T47D (cell line): ENCODE data around the gene TGM3.
A peak's percentile ranks its signal among the peaks of the same experiment; 100 is the strongest.

Experiments
- DNase-seq, 2 experiments: peaks; one replicate each; pipeline versions ENCODE4 v3.0.0 to v3.0.0-alpha.2; 2011 to 2012; ENCODE audit warnings: low read depth in 1 of 2, low spot score in 1 of 2
- JUND ChIP-seq: IDR thresholded peaks from 2 replicates; pipeline ENCODE4 v1.6.1; 2012; ENCODE audit warnings: low read depth
- in situ Hi-C: cut with HindIII; loops from 2 replicates; pipeline ENCODE4 v1.10.0; 2016; ENCODE audit warnings: low sequenced_read_pairs, low pct_unique_long_range_greater_than_20kb

TGM3 gene

GRCh38 chr20:2320813-2321658 lies 25.2 kb downstream of the TGM3 start:
- in situ Hi-C loops, result no loop called here
- TF ChIP-seq JUND, result no peak
- DNase-seq, result no peak

DNA sequence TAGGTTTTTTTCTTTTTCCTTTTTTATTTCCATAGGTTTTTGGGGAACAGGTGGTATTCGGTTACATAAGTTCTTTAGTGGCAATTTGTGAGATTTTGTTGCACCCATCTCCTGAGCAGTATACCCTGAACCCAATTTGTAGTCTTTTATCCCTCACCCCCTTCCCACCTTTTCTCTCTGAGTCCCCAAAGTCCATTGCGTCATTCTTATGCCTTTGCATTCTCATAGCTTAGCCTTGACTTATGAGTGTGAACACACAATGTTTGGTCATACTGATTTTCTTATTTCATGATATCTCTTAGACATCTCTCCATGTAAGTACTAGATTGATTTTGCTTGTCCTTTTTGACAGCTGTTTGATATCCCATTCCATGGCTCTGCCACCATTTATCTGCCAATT lies 27.2 kb downstream of the TGM3 start:
- in situ Hi-C loops, result no loop called here
- TF ChIP-seq JUND, result no peak
- DNase-seq, result no peak

DNA sequence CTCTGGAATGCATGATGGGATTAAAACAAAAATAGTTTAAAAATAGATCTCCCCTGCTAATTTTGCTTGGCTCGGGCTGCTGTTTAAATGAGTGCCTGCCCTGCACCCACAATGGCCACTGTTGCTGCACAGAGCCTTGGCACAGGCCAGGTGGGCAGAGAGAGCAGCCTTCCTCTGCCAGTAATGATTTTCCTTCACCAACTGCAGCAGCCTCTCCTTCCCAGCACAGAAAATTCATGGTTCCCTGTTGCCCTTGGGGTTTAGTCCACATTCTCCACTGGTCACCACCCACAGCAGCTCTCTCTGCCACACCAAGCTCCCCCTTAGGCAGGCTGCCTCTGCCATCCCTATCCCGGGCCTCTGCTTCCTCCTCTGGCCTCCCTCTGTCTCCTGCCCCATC lies 30.2 kb downstream of the TGM3 start:
- in situ Hi-C loops, result no loop called here
- no peak for DNase-seq

GRCh38 chr20:2327620-2328555 lies 32.1 kb downstream of the TGM3 start:
- in situ Hi-C loops, result no loop called here
- DNase-seq, result no peak
- TF ChIP-seq JUND, result no peak

More for the DNA sequence above, 30.2 kb downstream of the TGM3 start:
- no peak for TF ChIP-seq JUND

- no peak for DNase-seq
- in situ Hi-C loops, result no loop called here
- no peak for TF ChIP-seq JUND
Measured at GRCh38 chr20:2329286-2329685, 33.5 kb downstream of the TGM3 start.

- no peak for TF ChIP-seq JUND
- DNase-seq, result peak in 1 of 2 experiments; percentile 83
- in situ Hi-C loops, result no loop called here
Measured at GRCh38 chr20:2330090-2330695, 34.4 kb downstream of the TGM3 start.

DNA sequence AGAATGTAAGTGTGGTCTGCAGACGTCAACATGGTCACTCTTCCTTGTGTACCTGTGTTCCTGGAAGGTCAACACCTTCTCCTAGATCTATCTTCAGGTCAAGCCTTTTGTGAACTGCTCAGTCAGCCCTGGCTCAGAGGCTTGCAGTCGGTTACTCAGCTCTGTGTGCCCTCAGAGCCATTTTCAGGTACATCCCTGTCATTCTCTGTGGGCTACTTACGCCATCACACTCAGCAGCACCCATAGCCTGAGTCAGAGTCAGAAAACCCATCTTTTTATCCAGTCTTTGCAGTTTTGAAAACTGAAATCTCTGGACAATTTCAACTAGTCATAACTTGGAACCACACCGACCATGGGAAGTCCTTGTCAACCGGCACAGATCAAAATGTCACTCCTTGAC lies 35.3 kb downstream of the TGM3 start:
- no peak for TF ChIP-seq JUND
- DNase-seq, result no peak
- in situ Hi-C loops, result no loop called here

- in situ Hi-C loops, result no loop called here
- DNase-seq, result no peak
- TF ChIP-seq JUND, result no peak
Measured at GRCh38 chr20:2331901-2332565, 36.2 kb downstream of the TGM3 start.

DNA sequence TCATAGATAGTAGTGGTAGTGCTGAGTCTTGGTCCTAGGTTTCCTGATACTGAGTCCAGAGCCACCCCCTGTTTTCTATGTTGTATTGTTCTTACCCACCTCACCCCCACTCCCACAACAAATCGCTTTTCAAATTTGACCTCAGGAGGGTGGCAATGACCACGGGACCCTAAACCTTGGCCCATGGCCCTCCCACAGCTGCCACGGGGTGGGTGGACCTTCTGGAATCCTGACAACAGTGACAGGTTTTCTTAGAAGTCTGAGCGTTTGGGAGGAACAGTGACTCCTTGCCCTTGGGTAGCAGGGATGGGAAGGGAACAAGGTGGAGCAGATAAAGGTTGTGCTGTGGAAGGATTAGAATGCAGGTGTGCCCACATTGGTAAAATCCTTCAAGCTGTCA lies 36.9 kb downstream of the TGM3 start:
- TF ChIP-seq JUND, result no peak
- in situ Hi-C loops, result no loop called here
- no peak for DNase-seq

- in situ Hi-C loops, result no loop called here
- no peak for DNase-seq
- TF ChIP-seq JUND, result no peak
Measured at GRCh38 chr20:2333821-2334220, 38.0 kb downstream of the TGM3 start.

DNA sequence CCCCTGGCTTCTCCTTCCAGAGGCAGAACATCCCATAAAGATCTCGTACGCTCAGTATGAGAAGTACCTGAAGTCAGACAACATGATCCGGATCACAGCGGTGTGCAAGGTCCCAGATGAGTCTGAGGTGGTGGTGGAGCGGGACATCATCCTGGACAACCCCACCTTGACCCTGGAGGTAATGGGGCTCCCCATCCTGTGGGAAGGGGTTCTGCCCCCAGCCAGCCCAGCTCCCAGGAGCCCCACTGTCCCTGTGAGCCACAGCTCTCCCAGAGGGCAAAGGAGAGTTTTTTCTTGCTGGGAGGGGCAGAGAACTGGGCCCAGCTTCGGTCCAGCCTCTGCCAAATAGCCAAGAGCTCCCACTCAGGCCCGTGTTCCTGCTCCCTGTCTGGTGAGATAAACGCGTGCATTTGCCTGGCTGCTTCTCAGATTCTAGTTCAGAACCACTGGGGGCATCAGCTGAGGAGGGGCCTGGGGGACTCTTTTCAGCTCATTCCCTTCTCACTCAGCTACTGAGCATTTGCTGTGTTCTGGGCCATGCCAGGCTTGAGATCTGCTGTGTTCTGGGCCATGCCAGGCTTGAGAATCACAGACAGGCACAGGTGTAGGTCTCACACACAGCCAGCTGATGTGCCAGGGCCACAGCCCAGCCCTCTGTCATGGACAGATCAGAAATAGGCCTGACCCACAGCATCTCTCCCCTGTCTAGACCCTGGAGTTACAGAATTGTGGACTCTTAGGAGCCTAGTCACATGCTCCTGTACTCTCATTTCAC lies 39.5 kb downstream of the TGM3 start:
- DNase-seq, result no peak
- no peak for TF ChIP-seq JUND
- in situ Hi-C loops, result no loop called here

GRCh38 chr20:2336471-2336870 lies 40.7 kb downstream of the TGM3 start:
- no peak for DNase-seq
- TF ChIP-seq JUND, result no peak
- in situ Hi-C loops, result no loop called here
